Vagina (tissue), 2 donors: ENCODE data around the gene KRTAP3-1.

Source experiments
- POLR2A ChIP-seq, 2 donors: fragments of 450-650 bp; IDR thresholded peaks; one replicate each; pipeline ENCODE4 v1.6.1; 2017; ENCODE audit warnings: antibody characterized with exemption in 2 of 2, mild to moderate bottlenecking in 2 of 2, moderate library complexity in 2 of 2
- TF ChIP-seq, protein P1 (sequence below), 3 experiments: fragments of 450-650 bp in 2 of 3; fragments of 200-600 bp in 1 of 3; sonication (generic) in 1 of 3; IDR thresholded peaks; one replicate each; pipeline ENCODE4 v1.5.1; 2017 to 2019; ENCODE audit warnings: antibody characterized with exemption in 3 of 3, mild to moderate bottlenecking in 2 of 3, moderate library complexity in 2 of 3

DNA sequence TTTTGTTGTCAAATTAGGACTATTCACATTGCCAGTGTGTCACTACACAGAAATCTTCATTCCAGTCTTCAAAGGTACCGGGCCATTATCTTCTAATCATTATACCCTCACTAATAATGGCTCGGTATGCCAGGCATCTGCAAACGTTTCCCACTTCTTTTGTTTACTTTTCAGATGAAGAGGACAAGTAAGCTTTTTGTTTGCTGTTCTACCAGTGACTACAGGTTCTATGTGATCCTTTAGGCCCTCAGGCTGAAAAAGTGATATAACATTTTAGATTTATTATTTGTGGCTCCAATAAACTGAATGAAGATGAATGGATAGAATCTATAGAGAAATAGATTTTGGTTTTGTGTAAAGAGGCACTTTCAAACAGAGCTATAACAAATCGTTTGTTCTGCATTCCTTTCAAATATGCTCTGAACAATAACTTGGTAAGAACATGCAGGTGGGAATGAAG lies 403 bp upstream of the KRTAP3-1 start:
- TF ChIP-seq POLR2A (IDR thresholded peaks at IDR 0.05): no peak
- TF ChIP-seq, protein P1, sequence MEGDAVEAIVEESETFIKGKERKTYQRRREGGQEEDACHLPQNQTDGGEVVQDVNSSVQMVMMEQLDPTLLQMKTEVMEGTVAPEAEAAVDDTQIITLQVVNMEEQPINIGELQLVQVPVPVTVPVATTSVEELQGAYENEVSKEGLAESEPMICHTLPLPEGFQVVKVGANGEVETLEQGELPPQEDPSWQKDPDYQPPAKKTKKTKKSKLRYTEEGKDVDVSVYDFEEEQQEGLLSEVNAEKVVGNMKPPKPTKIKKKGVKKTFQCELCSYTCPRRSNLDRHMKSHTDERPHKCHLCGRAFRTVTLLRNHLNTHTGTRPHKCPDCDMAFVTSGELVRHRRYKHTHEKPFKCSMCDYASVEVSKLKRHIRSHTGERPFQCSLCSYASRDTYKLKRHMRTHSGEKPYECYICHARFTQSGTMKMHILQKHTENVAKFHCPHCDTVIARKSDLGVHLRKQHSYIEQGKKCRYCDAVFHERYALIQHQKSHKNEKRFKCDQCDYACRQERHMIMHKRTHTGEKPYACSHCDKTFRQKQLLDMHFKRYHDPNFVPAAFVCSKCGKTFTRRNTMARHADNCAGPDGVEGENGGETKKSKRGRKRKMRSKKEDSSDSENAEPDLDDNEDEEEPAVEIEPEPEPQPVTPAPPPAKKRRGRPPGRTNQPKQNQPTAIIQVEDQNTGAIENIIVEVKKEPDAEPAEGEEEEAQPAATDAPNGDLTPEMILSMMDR (IDR thresholded peaks at IDR 0.05): no peak
